Measurements from ENCODE around the gene GPBP1.
A peak's percentile ranks its signal among the peaks of the same experiment; 100 is the strongest.
"Not testable (repeated sequence)": the region's sequence is repeated elsewhere in the genome, so short reads cannot be mapped to it uniquely, and the experiment has no call there.

Gene GPBP1

DNA sequence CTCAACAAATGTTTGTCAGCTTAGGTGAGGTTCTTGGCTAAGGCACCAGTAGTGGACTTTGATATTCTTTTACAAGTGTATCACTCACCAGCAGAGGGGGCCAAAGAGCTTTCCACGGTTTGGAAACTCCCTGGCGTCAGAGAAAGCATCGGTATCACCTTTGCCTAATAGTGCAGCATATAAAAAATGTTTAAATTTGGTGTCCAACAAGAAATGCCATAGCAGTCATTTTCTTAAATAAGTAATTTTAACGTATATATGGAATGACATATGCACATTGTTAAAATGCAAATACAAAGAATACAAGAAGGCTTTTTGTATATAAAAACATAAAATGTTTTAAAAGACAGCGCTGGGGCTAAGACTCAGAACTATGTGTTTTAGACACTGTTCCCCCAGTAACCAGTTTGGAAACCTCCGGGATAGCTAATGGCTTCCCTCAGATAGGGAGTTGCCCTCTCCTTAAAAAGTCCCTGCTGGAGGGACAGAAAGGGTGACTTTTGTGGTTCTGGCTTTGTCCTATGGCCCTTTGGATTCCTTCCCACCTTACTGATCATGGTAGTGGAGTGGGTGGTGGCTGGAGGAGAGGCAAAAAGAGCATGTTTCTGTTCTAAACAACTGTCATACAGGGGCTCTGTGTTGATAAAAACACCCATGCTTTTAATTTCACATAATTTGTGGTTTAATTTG, 124.6 kb downstream of the GPBP1 start:
- H3K9me3 ChIP-seq (ENCODE audit: control insufficient read depth in 1 of 2, low read length in 2 of 2) = no peaks in the 10 kb centered on the region
- H3K27ac ChIP-seq (ENCODE audit: low read length) = peak overlapping the region; percentile 48
- H3K4me1 ChIP-seq (ENCODE audit: control insufficient read depth in 1 of 2, insufficient read depth in 2 of 2, low read length in 2 of 2) = peaks cover 0 to 5% of the 10 kb centered on the region in 2 donors
- H3K27me3 ChIP-seq (ENCODE audit: low read depth, low read length) = no peaks in the 10 kb centered on the region
- peak overlapping the region in 1 of 2 donors; percentile 35 for H3K4me3 ChIP-seq (ENCODE audit: low read depth in 1 of 2, low read length in 2 of 2)
- H3K36me3 ChIP-seq (ENCODE audit: control insufficient read depth in 1 of 2, insufficient read depth in 2 of 2, low read length in 2 of 2) = no peaks in the 10 kb centered on the region

DNA sequence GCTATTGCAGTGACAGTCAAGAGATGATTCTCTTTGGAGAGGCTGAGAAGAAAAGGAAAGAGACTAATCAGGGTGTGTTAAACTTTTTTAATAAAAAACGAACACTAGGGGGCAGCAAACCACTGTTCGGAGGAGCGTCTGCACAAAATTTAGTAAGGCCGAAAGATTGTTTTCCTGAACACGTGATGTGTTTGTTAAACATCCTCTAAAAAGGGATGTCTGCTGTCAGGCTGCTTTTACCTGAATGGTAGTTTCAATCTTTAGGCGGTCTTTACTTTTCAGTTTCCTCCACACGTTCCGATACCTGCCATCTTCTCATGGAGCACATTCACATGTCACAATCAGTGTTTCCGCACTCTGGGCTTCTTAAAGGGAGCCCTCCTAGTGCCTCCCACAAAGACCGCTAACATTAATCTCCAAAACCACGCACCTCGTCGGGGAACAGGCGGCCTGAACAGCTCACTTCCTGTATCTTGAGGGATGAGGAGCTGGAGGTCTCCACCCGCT, 125.2 kb downstream of the GPBP1 start:
- no peaks in the 10 kb centered on the region for H3K9me3 ChIP-seq (ENCODE audit: control insufficient read depth in 1 of 2, low read length in 2 of 2)
- H3K4me3 ChIP-seq (ENCODE audit: low read depth in 1 of 2, low read length in 2 of 2) = peak overlapping the region in 1 of 2 donors; percentile 35
- H3K36me3 ChIP-seq (ENCODE audit: control insufficient read depth in 1 of 2, insufficient read depth in 2 of 2, low read length in 2 of 2) = no peaks in the 10 kb centered on the region
- peak overlapping the region; percentile 48 for H3K27ac ChIP-seq (ENCODE audit: low read length)
- H3K4me1 ChIP-seq (ENCODE audit: control insufficient read depth in 1 of 2, insufficient read depth in 2 of 2, low read length in 2 of 2) = peaks cover 0 to 5% of the 10 kb centered on the region in 2 donors
- H3K27me3 ChIP-seq (ENCODE audit: low read depth, low read length) = no peaks in the 10 kb centered on the region

DNA sequence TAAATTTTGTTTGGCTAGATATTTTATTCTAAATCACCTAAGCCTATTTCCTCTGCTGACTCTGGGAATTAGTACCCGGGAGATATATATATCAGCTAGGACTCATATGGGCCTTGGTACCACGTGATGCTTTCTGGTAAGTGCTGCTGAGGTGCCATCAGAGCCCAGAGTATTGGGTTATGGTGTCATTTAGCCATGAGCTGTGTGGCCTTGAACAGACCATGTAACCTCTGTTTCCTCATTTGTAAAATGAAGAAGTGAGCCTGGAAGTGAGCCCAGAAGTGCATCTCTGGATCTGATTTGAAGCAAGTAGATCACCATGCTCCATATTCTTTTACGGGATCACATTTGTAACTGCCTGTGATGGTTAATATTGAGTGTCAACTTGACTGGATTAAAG, 126.1 kb downstream of the GPBP1 start:
- Histone ChIP-seq H3K27ac (ENCODE audit: low read length) (no peak overlapping the region), H3K4me3 (ENCODE audit: low read depth in 1 of 2, low read length in 2 of 2) (no peak overlapping the region), H3K27me3 (ENCODE audit: low read depth, low read length) (no peaks in the 10 kb centered on the region), H3K4me1 (ENCODE audit: control insufficient read depth in 1 of 2, insufficient read depth in 2 of 2, low read length in 2 of 2) (peaks cover 0 to 5% of the 10 kb centered on the region in 2 donors), H3K36me3 (ENCODE audit: control insufficient read depth in 1 of 2, insufficient read depth in 2 of 2, low read length in 2 of 2) (no peaks in the 10 kb centered on the region), H3K9me3 (ENCODE audit: control insufficient read depth in 1 of 2, low read length in 2 of 2) (no peaks in the 10 kb centered on the region)

DNA sequence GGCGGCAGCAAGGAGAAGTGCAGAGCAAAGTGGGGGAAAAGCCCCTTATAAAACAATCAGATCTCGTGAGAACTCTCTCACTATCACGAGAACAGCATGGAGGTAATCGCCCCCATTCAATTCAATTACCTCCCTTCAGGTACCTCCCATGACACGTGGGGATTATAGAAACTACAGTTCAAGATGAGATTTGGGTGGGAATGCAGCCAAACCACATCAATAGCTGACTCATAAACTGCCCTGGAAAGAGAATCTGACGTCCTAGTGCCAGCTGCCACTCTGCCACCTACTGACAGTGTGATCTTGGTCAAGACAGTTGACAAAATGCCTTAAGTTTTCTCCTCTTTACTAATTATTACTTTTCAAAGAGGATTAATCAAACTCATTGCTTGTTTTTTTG, 128.3 kb downstream of the GPBP1 start:
- Histone ChIP-seq H3K27ac (ENCODE audit: low read length) (no peak overlapping the region), H3K9me3 (ENCODE audit: control insufficient read depth in 1 of 2, low read length in 2 of 2) (peaks cover 0 to 7% of the 10 kb centered on the region in 2 donors), H3K27me3 (ENCODE audit: low read depth, low read length) (no peaks in the 10 kb centered on the region), H3K4me1 (ENCODE audit: control insufficient read depth in 1 of 2, insufficient read depth in 2 of 2, low read length in 2 of 2) (peaks cover 0 to 5% of the 10 kb centered on the region in 2 donors), H3K36me3 (ENCODE audit: control insufficient read depth in 1 of 2, insufficient read depth in 2 of 2, low read length in 2 of 2) (no peaks in the 10 kb centered on the region), H3K4me3 (ENCODE audit: low read depth in 1 of 2, low read length in 2 of 2) (no peak overlapping the region)

DNA sequence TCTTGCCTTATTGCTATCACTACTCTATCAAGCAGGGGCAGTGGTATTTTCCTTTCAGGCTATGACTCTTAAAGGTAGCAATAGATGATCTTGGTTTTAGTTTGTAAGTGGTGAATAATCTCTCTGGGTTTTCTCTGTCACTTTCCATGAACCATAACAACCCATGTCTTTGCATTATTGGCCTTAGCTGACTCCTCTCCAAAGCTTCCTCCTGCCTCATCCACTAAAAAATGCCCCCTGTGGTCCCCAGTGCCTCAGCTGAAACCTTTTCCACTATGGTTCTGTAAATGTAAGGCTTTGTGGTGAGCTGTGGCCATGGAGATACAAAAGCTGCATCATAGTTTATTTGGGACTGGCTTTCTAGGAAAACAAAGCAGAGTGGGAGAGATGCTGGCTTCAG, 128.8 kb downstream of the GPBP1 start:
- H3K4me3 ChIP-seq (ENCODE audit: low read depth in 1 of 2, low read length in 2 of 2) = no peak overlapping the region

DNA sequence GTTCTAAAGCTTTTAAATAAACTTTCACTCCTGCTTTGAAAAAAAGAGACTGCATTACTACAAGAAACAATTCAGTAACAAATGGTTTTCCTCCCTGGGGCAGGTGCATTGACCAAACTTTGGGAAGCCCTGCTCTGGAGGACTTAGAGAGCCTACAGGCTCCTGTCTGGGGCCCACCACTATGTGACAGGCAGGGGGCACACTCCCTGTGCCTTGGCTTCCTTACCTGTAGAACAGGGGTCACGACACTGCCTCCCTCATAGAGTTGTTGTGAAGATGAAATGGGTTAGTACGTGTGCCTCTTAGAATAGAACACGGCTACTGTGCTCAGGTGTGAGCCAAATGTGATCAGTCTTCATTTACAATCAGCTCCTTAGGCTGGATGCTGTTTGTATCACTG, 130.1 kb downstream of the GPBP1 start:
- Histone ChIP-seq H3K36me3 (ENCODE audit: control insufficient read depth in 1 of 2, insufficient read depth in 2 of 2, low read length in 2 of 2) (no peaks in the 10 kb centered on the region), H3K9me3 (ENCODE audit: control insufficient read depth in 1 of 2, low read length in 2 of 2) (peaks cover 0 to 7% of the 10 kb centered on the region in 2 donors)

More for the DNA sequence above, 128.8 kb downstream of the GPBP1 start:
- H3K4me1 ChIP-seq (ENCODE audit: control insufficient read depth in 1 of 2, insufficient read depth in 2 of 2, low read length in 2 of 2) = peaks cover 0 to 5% of the 10 kb centered on the region in 2 donors
- H3K9me3 ChIP-seq (ENCODE audit: control insufficient read depth in 1 of 2, low read length in 2 of 2) = peaks cover 0 to 7% of the 10 kb centered on the region in 2 donors
- no peaks in the 10 kb centered on the region for H3K27me3 ChIP-seq (ENCODE audit: low read depth, low read length)
- H3K27ac ChIP-seq (ENCODE audit: low read length) = no peak overlapping the region
- no peaks in the 10 kb centered on the region for H3K36me3 ChIP-seq (ENCODE audit: control insufficient read depth in 1 of 2, insufficient read depth in 2 of 2, low read length in 2 of 2)

DNA sequence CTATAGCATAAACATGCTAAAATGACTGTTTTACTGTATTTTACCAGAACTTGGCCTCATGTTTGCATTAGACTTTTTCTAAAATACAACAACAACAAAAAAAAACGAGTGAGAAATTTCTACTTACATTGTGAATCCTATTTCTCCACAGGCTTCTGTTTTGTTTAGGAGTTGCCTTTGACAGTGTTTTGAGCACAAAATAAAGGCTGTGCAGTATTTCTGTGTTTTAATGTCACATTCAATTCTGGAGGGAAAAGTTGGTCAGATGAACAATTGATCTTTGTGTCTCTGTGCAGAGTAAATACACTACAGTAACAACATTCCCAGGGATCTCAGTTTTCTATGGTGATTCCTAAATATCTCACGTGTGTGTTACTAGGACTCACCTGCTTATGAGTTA, 131.1 kb downstream of the GPBP1 start:
- Histone ChIP-seq H3K27ac (ENCODE audit: low read length) (no peak overlapping the region), H3K4me3 (ENCODE audit: low read depth in 1 of 2, low read length in 2 of 2) (no peak overlapping the region), H3K9me3 (ENCODE audit: control insufficient read depth in 1 of 2, low read length in 2 of 2) (peaks cover 0 to 7% of the 10 kb centered on the region in 2 donors), H3K36me3 (ENCODE audit: control insufficient read depth in 1 of 2, insufficient read depth in 2 of 2, low read length in 2 of 2) (no peaks in the 10 kb centered on the region), H3K27me3 (ENCODE audit: low read depth, low read length) (no peaks in the 10 kb centered on the region), H3K4me1 (ENCODE audit: control insufficient read depth in 1 of 2, insufficient read depth in 2 of 2, low read length in 2 of 2) (no peaks in the 10 kb centered on the region)

More for the DNA sequence above, 130.1 kb downstream of the GPBP1 start:
- Histone ChIP-seq H3K4me3 (ENCODE audit: low read depth in 1 of 2, low read length in 2 of 2) (no peak overlapping the region), H3K27me3 (ENCODE audit: low read depth, low read length) (no peaks in the 10 kb centered on the region), H3K4me1 (ENCODE audit: control insufficient read depth in 1 of 2, insufficient read depth in 2 of 2, low read length in 2 of 2) (no peaks in the 10 kb centered on the region), H3K27ac (ENCODE audit: low read length) (no peak overlapping the region)

DNA sequence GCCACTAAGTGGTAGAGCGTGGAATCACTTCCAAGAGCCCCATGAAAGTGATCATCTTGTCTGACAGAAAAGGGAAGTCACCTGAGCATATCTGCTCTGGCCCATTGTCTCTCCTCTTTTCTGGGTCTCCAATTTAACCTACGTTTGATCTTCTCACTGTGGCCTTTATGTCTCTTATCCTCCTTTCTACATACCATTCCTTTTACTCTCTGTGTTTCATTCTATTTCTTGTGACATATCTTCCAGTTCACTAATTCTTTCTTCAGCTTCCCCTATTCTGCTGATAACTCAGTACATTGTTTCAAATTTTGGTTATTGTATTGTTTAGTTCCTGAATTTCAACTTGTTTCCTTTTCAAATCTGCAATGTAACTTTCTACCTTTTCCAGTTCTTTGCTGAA, 132.5 kb downstream of the GPBP1 start:
- H3K27me3 ChIP-seq (ENCODE audit: low read depth, low read length) = no peaks in the 10 kb centered on the region
- H3K4me1 ChIP-seq (ENCODE audit: control insufficient read depth in 1 of 2, insufficient read depth in 2 of 2, low read length in 2 of 2) = no peaks in the 10 kb centered on the region
- no peak overlapping the region for H3K4me3 ChIP-seq (ENCODE audit: low read depth in 1 of 2, low read length in 2 of 2)
- no peaks in the 10 kb centered on the region for H3K36me3 ChIP-seq (ENCODE audit: control insufficient read depth in 1 of 2, insufficient read depth in 2 of 2, low read length in 2 of 2)
- H3K27ac ChIP-seq (ENCODE audit: low read length) = no peak overlapping the region
- H3K9me3 ChIP-seq (ENCODE audit: control insufficient read depth in 1 of 2, low read length in 2 of 2) = peaks cover 0 to 7% of the 10 kb centered on the region in 2 donors

DNA sequence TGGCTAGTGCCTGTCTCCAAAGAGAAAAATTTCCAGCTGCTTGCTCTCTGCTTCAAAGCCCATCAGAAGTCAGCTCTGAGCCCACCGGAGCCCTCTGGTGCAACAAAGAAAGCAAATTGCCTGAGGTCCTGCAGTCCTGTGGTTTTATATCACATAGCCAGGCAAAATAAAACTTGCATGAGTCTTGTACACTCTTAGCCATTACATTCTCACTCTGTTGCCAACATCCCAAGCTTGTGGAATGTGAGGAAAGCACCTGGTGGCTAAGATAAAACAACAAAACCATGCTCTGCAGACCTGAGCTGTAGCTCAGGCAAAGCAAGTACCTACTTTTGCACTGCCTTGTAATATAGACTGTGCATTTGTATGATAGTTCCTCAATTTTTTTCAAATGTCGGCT, 133.7 kb downstream of the GPBP1 start:
- H3K27me3 ChIP-seq (ENCODE audit: low read depth, low read length) = no peaks in the 10 kb centered on the region

DNA sequence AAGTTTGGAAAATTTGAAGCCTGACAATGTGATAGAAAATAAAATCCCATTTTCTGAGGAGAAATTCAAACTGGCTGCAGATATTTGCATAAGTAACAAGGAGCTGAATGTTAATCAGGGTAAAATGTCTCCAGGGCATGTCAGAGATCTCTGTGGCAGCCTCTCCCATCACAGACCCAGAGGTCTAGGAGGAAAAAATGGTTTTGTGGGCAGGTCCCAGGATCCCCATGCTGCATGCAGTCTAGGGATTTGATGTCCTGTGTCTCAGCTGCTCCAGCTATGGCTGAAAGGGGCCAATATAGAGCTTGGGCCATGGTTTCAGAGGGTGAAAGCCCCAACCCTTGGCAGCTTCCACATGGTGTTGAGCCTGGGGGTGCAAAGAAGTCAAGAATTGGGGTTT, 135.2 kb downstream of the GPBP1 start:
- H3K27me3 ChIP-seq (ENCODE audit: low read depth, low read length); H3K27ac ChIP-seq (ENCODE audit: low read length); H3K4me1 ChIP-seq (ENCODE audit: control insufficient read depth in 1 of 2, insufficient read depth in 2 of 2, low read length in 2 of 2); H3K36me3 ChIP-seq (ENCODE audit: control insufficient read depth in 1 of 2, insufficient read depth in 2 of 2, low read length in 2 of 2); H3K4me3 ChIP-seq (ENCODE audit: low read depth in 1 of 2, low read length in 2 of 2); H3K9me3 ChIP-seq (ENCODE audit: control insufficient read depth in 1 of 2, low read length in 2 of 2): not testable (repeated sequence)

More for the DNA sequence above, 133.7 kb downstream of the GPBP1 start:
- H3K36me3 ChIP-seq (ENCODE audit: control insufficient read depth in 1 of 2, insufficient read depth in 2 of 2, low read length in 2 of 2) = no peaks in the 10 kb centered on the region
- H3K4me1 ChIP-seq (ENCODE audit: control insufficient read depth in 1 of 2, insufficient read depth in 2 of 2, low read length in 2 of 2) = no peaks in the 10 kb centered on the region
- no peak overlapping the region for H3K27ac ChIP-seq (ENCODE audit: low read length)
- H3K9me3 ChIP-seq (ENCODE audit: control insufficient read depth in 1 of 2, low read length in 2 of 2) = peaks cover 0 to 7% of the 10 kb centered on the region in 2 donors
- H3K4me3 ChIP-seq (ENCODE audit: low read depth in 1 of 2, low read length in 2 of 2) = no peak overlapping the region

DNA sequence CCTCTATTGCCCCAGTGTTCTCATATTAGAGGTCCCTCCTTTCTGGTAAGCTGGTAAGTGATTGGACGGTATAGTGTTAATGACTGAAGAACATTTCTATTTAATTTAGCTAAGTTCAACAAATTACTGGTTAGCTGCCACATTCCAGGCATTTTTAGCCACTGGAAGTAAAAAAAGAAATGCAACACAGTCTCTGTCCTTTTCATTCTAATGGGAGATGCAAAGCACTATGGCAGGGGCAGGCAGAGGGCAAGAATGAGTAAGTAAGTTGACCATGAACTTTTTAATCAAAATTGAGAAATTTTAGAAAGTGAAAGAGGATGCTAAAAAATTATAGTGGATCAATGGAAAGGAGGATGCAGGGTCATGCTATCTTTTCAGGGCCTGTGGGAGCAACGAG, 137.4 kb downstream of the GPBP1 start:
- Histone ChIP-seq H3K27me3 (ENCODE audit: low read depth, low read length) (no peaks in the 10 kb centered on the region), H3K36me3 (ENCODE audit: control insufficient read depth in 1 of 2, insufficient read depth in 2 of 2, low read length in 2 of 2) (no peaks in the 10 kb centered on the region), H3K4me3 (ENCODE audit: low read depth in 1 of 2, low read length in 2 of 2) (no peak overlapping the region), H3K27ac (ENCODE audit: low read length) (no peak overlapping the region), H3K9me3 (ENCODE audit: control insufficient read depth in 1 of 2, low read length in 2 of 2) (peaks cover 0 to 7% of the 10 kb centered on the region in 2 donors), H3K4me1 (ENCODE audit: control insufficient read depth in 1 of 2, insufficient read depth in 2 of 2, low read length in 2 of 2) (no peaks in the 10 kb centered on the region)

All from muscle layer of duodenum (tissue), 2 donors.